Right lobe of liver (tissue), 4 donors: Measurements from ENCODE around the gene HES4.

Experiments used
- CTCF ChIP-seq, 4 donors: fragments of 200-600 bp in 3 of 4; fragments of 450-650 bp in 1 of 4; IDR thresholded peaks; one replicate each; pipeline versions ENCODE4 v1.5.1 to v1.8.0; 2016 to 2022; ENCODE audit warnings: antibody characterized with exemption in 4 of 4, mild to moderate bottlenecking in 2 of 4
- POLR2A ChIP-seq: fragments of 450-650 bp; IDR thresholded peaks from one replicate; pipeline ENCODE4 v1.6.1; 2017; ENCODE audit warnings: antibody characterized with exemption, mild to moderate bottlenecking
- donor health status: DM: no; HTN: no; CAD: no.
- donor health status: DM: no; HTN: no; CAD: no.
- donor health status: DM: no; HTN: yes; CAD: no.

DNA sequence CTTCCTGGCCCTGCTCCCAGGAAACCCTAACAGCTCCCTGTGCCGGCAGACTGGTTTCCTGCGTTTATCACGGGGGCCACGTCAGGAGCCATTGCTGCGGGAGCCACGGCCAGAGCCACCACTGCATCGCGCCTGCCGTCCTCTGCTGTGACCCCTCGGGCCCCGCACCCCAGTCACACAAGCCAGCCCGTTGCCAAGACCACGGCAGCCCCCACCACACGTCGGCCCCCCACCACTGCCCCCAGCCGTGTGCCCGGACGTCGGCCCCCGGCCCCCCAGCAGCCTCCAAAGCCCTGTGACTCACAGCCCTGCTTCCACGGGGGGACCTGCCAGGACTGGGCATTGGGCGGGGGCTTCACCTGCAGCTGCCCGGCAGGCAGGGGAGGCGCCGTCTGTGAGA lies 48.1 kb upstream of the HES4 start:
- TF ChIP-seq CTCF (IDR thresholded peaks at IDR 0.05) (no peak), POLR2A (no peak)
